Neuronal stem cell (in vitro differentiated cells): ENCODE data around the gene KIDINS220.

Experiments
- DNase-seq: peaks from one replicate; pipeline ENCODE4 v3.0.0-alpha.2; 2013; ENCODE audit warnings: low spot score
- H2AFZ ChIP-seq: one replicate; pipeline ENCODE4 v1.6.1; 2013; ENCODE audit warnings: mild to moderate bottlenecking, low read length, inconsistent platforms
- H2AK5ac ChIP-seq: 2 replicates; pipeline ENCODE4 v1.6.1; 2013; ENCODE audit warnings: low read depth, mild to moderate bottlenecking, inconsistent platforms, low read length, moderate library complexity, mixed read lengths
- H2BK120ac ChIP-seq: 2 replicates; pipeline ENCODE4 v1.6.1; 2013; ENCODE audit warnings: low read depth, mild to moderate bottlenecking, inconsistent platforms, low read length, moderate library complexity, mixed read lengths
- H2BK12ac ChIP-seq: one replicate; pipeline ENCODE4 v1.6.1; 2013; ENCODE audit warnings: low read length, inconsistent platforms
- H2BK15ac ChIP-seq: 2 replicates; pipeline ENCODE4 v1.6.1; 2013; ENCODE audit warnings: mild to moderate bottlenecking, low read length, inconsistent platforms, mixed read lengths
- H2BK5ac ChIP-seq: one replicate; pipeline ENCODE4 v1.6.1; 2013; ENCODE audit warnings: inconsistent platforms, mild to moderate bottlenecking, low read length, moderate library complexity
- H3K14ac ChIP-seq: one replicate; pipeline ENCODE4 v1.6.1; 2013; ENCODE audit warnings: low read length, inconsistent platforms
- H3K18ac ChIP-seq: 2 replicates; pipeline ENCODE4 v1.6.1; 2013; ENCODE audit warnings: low read length, inconsistent platforms
- H3K23ac ChIP-seq: 2 replicates; pipeline ENCODE4 v1.6.1; 2013; ENCODE audit warnings: low read depth, mild to moderate bottlenecking, mixed read lengths, low read length, inconsistent platforms; ENCODE audit not compliant: poor library complexity
- H3K27ac ChIP-seq: replicated peaks from 3 replicates; pipeline ENCODE4 v1.5.1; 2013; ENCODE audit warnings: low read length, inconsistent platforms
- H3K27me3 ChIP-seq, 3 experiments: 2 replicates each; pipeline ENCODE4 v1.6.1; 2013; ENCODE audit warnings: low read length in 3 of 3, mild to moderate bottlenecking in 2 of 3, inconsistent platforms in 1 of 3, low read depth in 1 of 3, mixed read lengths in 1 of 3, moderate library complexity in 1 of 3; ENCODE audit not compliant: control insufficient read depth in 3 of 3, insufficient read depth in 3 of 3
- H3K36me3 ChIP-seq, 2 donors: replicated peaks in 1 of 2; 2 replicates each; pipeline ENCODE4 v1.6.1; 2013; ENCODE audit warnings: low read length in 2 of 2; ENCODE audit not compliant: control insufficient read depth in 2 of 2, insufficient read depth in 2 of 2
- H3K4ac ChIP-seq: 2 replicates; pipeline ENCODE4 v1.6.1; 2013; ENCODE audit warnings: inconsistent platforms, mild to moderate bottlenecking, low read length, moderate library complexity
- H3K4me1 ChIP-seq, 2 donors: 1 replicate in 1 of 2; 2 replicates in 1 of 2; pipeline ENCODE4 v1.6.1; 2013; ENCODE audit warnings: low read length in 2 of 2, low read depth in 1 of 2; ENCODE audit not compliant: control insufficient read depth in 2 of 2, insufficient read depth in 1 of 2
- H3K4me2 ChIP-seq: one replicate; pipeline ENCODE4 v1.6.1; 2013; ENCODE audit warnings: mild to moderate bottlenecking, low read length, inconsistent platforms; ENCODE audit not compliant: insufficient read depth, poor library complexity, severe bottlenecking
- H3K4me3 ChIP-seq, 2 donors: 2 replicates each; pipeline ENCODE4 v1.5.1; 2013; ENCODE audit warnings: low read length in 2 of 2, mild to moderate bottlenecking in 2 of 2, inconsistent platforms in 1 of 2, moderate library complexity in 1 of 2
- H3K79me1 ChIP-seq: one replicate; pipeline ENCODE4 v1.6.1; 2013; ENCODE audit warnings: low read depth, mild to moderate bottlenecking, inconsistent platforms, low read length, moderate library complexity
- H3K9ac ChIP-seq: one replicate; pipeline ENCODE4 v1.6.1; 2013; ENCODE audit warnings: mild to moderate bottlenecking, low read depth, low read length, inconsistent platforms; ENCODE audit not compliant: poor library complexity
- H3K9me3 ChIP-seq, 2 donors: replicated peaks in 1 of 2; 2 replicates each; pipeline versions ENCODE3 to v1.6.1; 2013; ENCODE audit warnings: low read length in 2 of 2, mild to moderate bottlenecking in 2 of 2, inconsistent platforms in 1 of 2, low read depth in 1 of 2, mixed read lengths in 1 of 2, moderate library complexity in 1 of 2; ENCODE audit not compliant: control insufficient read depth in 2 of 2, insufficient read depth in 1 of 2
- H4K8ac ChIP-seq: one replicate; pipeline ENCODE4 v1.6.1; 2013; ENCODE audit warnings: low read depth, mild to moderate bottlenecking, inconsistent platforms, low read length, moderate library complexity
- H4K91ac ChIP-seq: one replicate; pipeline ENCODE4 v1.6.1; 2013; ENCODE audit warnings: low read length, low read depth, mild to moderate bottlenecking, inconsistent platforms; ENCODE audit not compliant: poor library complexity
- WGBS, 2 donors: extraction: QIAGEN DNeasy Blood & Tissue Kit; methylation state at CpG; one replicate each; pipeline ENCODE4 v1.1.7; 2013; ENCODE audit warnings: missing lambda C conversion rate in 2 of 2, mixed read lengths in 1 of 2; ENCODE audit not compliant: insufficient read length in 2 of 2, insufficient replicate concordance in 1 of 2; ENCODE audit errors: extremely low coverage in 2 of 2; 5-methylcytosine and 5-hydroxymethylcytosine counted together

The KIDINS220 gene

GRCh38 chr2:8709611-8710010 is 127.8 kb downstream of the KIDINS220 start:
- no peaks in the 10 kb centered on the region for H3K36me3 ChIP-seq
- no peak overlapping the region for H4K8ac ChIP-seq
- no peak overlapping the region for H4K91ac ChIP-seq
- H3K4ac ChIP-seq, result no peak overlapping the region
- H3K4me2 ChIP-seq, result no peak overlapping the region
- no CpG with 5 or more reads among the region's 14 CpGs for WGBS, 2 donors
- H3K14ac ChIP-seq, result no peak overlapping the region
- no peak overlapping the region for H3K23ac ChIP-seq
- H2BK120ac ChIP-seq, result no peak overlapping the region
- H3K79me1 ChIP-seq, result no peaks in the 10 kb centered on the region
- H3K4me1 ChIP-seq, result peaks cover 2 to 6% of the 10 kb centered on the region in 2 donors
- H3K27me3 ChIP-seq, result peaks cover 0 to 4% (median 0%) of the 10 kb centered on the region in 3 experiments
- no peak overlapping the region for H2AFZ ChIP-seq
- H3K18ac ChIP-seq, result no peak overlapping the region
- no peak for DNase-seq
- no peak overlapping the region for H2AK5ac ChIP-seq
- no peak overlapping the region for H2BK15ac ChIP-seq
- no peak overlapping the region for H3K9ac ChIP-seq
- no peak overlapping the region for H2BK12ac ChIP-seq
- no peak overlapping the region for H3K27ac ChIP-seq
- H3K4me3 ChIP-seq, result peak overlapping the region in 1 of 2 donors; percentile 46
- no peak overlapping the region for H2BK5ac ChIP-seq
- no peaks in the 10 kb centered on the region for H3K9me3 ChIP-seq

GRCh38 chr2:8704906-8705305 is 132.5 kb downstream of the KIDINS220 start:
- Histone ChIP-seq H3K23ac (no peak overlapping the region), H2AK5ac (no peak overlapping the region), H3K4ac (no peak overlapping the region), H3K9me3 (no peaks in the 10 kb centered on the region), H3K14ac (no peak overlapping the region), H2BK15ac (no peak overlapping the region), H3K18ac (no peak overlapping the region), H3K79me1 (no peaks in the 10 kb centered on the region), H2BK120ac (no peak overlapping the region), H2BK5ac (no peak overlapping the region), H3K27ac (no peak overlapping the region), H3K9ac (no peak overlapping the region), H2AFZ (no peak overlapping the region), H3K4me3 (no peak overlapping the region), H4K91ac (no peak overlapping the region), H3K4me2 (no peak overlapping the region), H3K27me3 (peaks cover 0 to 4% (median 2%) of the 10 kb centered on the region in 3 experiments), H4K8ac (no peak overlapping the region), H2BK12ac (no peak overlapping the region), H3K36me3 (no peaks in the 10 kb centered on the region), H3K4me1 (no peaks in the 10 kb centered on the region)
- no peak for DNase-seq
- WGBS, 2 donors, result no CpG with 5 or more reads among the region's 3 CpGs

- no peak for DNase-seq
Measured at GRCh38 chr2:8701681-8702379, 135.6 kb downstream of the KIDINS220 start.

GRCh38 chr2:8699839-8700238 is 137.6 kb downstream of the KIDINS220 start:
- H3K18ac ChIP-seq, result no peak overlapping the region
- H3K4me1 ChIP-seq, result no peaks in the 10 kb centered on the region
- H2BK5ac ChIP-seq, result no peak overlapping the region

More at GRCh38 chr2:8701681-8702379, 135.6 kb downstream of the KIDINS220 start:
- Histone ChIP-seq H3K27me3 (peaks cover 0 to 6% (median 2%) of the 10 kb centered on the region in 3 experiments), H2BK15ac (no peak overlapping the region), H3K36me3 (no peaks in the 10 kb centered on the region), H3K14ac (no peak overlapping the region), H3K4me1 (no peaks in the 10 kb centered on the region), H3K4me2 (no peak overlapping the region), H4K91ac (no peak overlapping the region), H2BK12ac (no peak overlapping the region), H3K23ac (no peak overlapping the region), H2AFZ (peak overlapping the region; percentile 38), H2BK120ac (no peak overlapping the region), H3K79me1 (no peaks in the 10 kb centered on the region), H4K8ac (no peak overlapping the region), H3K4me3 (no peak overlapping the region), H3K9me3 (no peaks in the 10 kb centered on the region), H3K9ac (no peak overlapping the region), H3K4ac (no peak overlapping the region), H3K18ac (no peak overlapping the region), H2AK5ac (no peak overlapping the region), H2BK5ac (no peak overlapping the region), H3K27ac (no peak overlapping the region)
- WGBS, 2 donors, result no CpG with 5 or more reads among the region's 16 CpGs

More at GRCh38 chr2:8699839-8700238, 137.6 kb downstream of the KIDINS220 start:
- Histone ChIP-seq H2AFZ (no peak overlapping the region), H3K79me1 (no peaks in the 10 kb centered on the region), H3K4ac (no peak overlapping the region), H3K4me2 (no peak overlapping the region), H3K27me3 (peaks cover 0 to 5% (median 2%) of the 10 kb centered on the region in 3 experiments), H2BK12ac (no peak overlapping the region), H2BK120ac (no peak overlapping the region), H3K23ac (no peak overlapping the region), H2BK15ac (no peak overlapping the region), H3K14ac (no peak overlapping the region), H3K27ac (no peak overlapping the region), H4K91ac (no peak overlapping the region), H3K36me3 (no peaks in the 10 kb centered on the region), H2AK5ac (no peak overlapping the region), H3K4me3 (no peak overlapping the region), H3K9me3 (no peaks in the 10 kb centered on the region), H3K9ac (no peak overlapping the region), H4K8ac (no peak overlapping the region)
- no CpG with 5 or more reads among the region's 7 CpGs for WGBS, 2 donors
- no peak for DNase-seq
